GM23338 (cell line): Measurements from ENCODE around the gene IQCE. TPM values are rescaled to one million over a fixed set of nuclear protein-coding genes. Genes with fewer than 3 reads are reported as not detected.

Source experiments
- ATAC-seq: fragments of 200-7000 bp; cut with Tn5 transposase; 3 replicates; pipeline ENCODE4 v1.9.1; 2020
- DNase-seq: peaks from one replicate; pipeline ENCODE4 v3.0.0-alpha.2; 2015; ENCODE audit warnings: low spot score
- H2AFZ ChIP-seq: fragments of 200-600 bp; sonication (generic); 2 replicates; pipeline ENCODE4 v1.8.0; 2016; ENCODE audit warnings: antibody characterized with exemption, mild to moderate bottlenecking, moderate library complexity
- H3F3A ChIP-seq: fragments of 200-600 bp; sonication (generic); replicated peaks from 2 replicates; pipeline ENCODE4 v1.8.0; 2017; ENCODE audit warnings: antibody characterized with exemption, mixed run types, low read depth
- H3K27ac ChIP-seq: fragments of 200-600 bp; sonication (generic); 2 replicates; pipeline ENCODE4 v1.6.1; 2016; ENCODE audit warnings: low read depth
- H3K27me3 ChIP-seq: fragments of 200-600 bp; sonication (generic); 2 replicates; pipeline ENCODE4 v1.8.0; 2016; ENCODE audit warnings: mild to moderate bottlenecking, mixed run types, moderate library complexity; ENCODE audit not compliant: insufficient read depth
- H3K36me3 ChIP-seq: fragments of 200-600 bp; sonication (generic); 2 replicates; pipeline ENCODE4 v1.8.0; 2016; ENCODE audit warnings: mild to moderate bottlenecking; ENCODE audit not compliant: insufficient read depth
- H3K4me1 ChIP-seq: fragments of 200-600 bp; sonication (generic); 2 replicates; pipeline ENCODE4 v1.8.0; 2016; ENCODE audit warnings: mild to moderate bottlenecking, moderate library complexity; ENCODE audit not compliant: insufficient read depth
- H3K4me2 ChIP-seq: fragments of 200-600 bp; sonication (generic); 2 replicates; pipeline ENCODE4 v1.7.1; 2017; ENCODE audit warnings: mixed run types
- H3K4me3 ChIP-seq: fragments of 200-600 bp; sonication (generic); 2 replicates; pipeline ENCODE4 v1.6.1; 2016; ENCODE audit warnings: mixed run types
- H3K79me2 ChIP-seq: fragments of 200-600 bp; sonication (generic); replicated peaks from 2 replicates; pipeline ENCODE4 v1.8.0; 2017; ENCODE audit warnings: mild to moderate bottlenecking; ENCODE audit not compliant: insufficient read depth
- H3K9me2 ChIP-seq: fragments of 200-600 bp; sonication (generic); 2 replicates; pipeline ENCODE4 v1.8.0; 2017; ENCODE audit not compliant: insufficient read depth
- H4K20me1 ChIP-seq: fragments of 200-600 bp; sonication (generic); replicated peaks from 2 replicates; pipeline ENCODE4 v1.8.0; 2017; ENCODE audit warnings: mild to moderate bottlenecking; ENCODE audit not compliant: insufficient read depth
- H3K27ac Mint-ChIP-seq: 2 replicates; pipeline ENCODE4 v1.8.0; 2020; ENCODE audit warnings: inconsistent platforms, mild to moderate bottlenecking, moderate library complexity, mixed read lengths
- H3K27me3 Mint-ChIP-seq: 3 replicates; pipeline ENCODE4 v1.8.0; 2022; ENCODE audit warnings: low read depth, mild to moderate bottlenecking, moderate library complexity, mixed read lengths, inconsistent platforms; ENCODE audit not compliant: insufficient read depth, poor library complexity
- H3K36me3 Mint-ChIP-seq: 3 replicates; pipeline ENCODE4 v1.8.0; 2021; ENCODE audit warnings: low read depth, mild to moderate bottlenecking, inconsistent platforms, moderate library complexity, mixed read lengths
- H3K4me1 Mint-ChIP-seq: 3 replicates; pipeline ENCODE4 v1.8.0; 2020; ENCODE audit warnings: mild to moderate bottlenecking, inconsistent platforms, mixed read lengths
- H3K4me3 Mint-ChIP-seq: 3 replicates; pipeline ENCODE4 v1.8.0; 2021; ENCODE audit warnings: moderate library complexity, mild to moderate bottlenecking, inconsistent platforms, mixed read lengths
- H3K9me3 Mint-ChIP-seq: 3 replicates; pipeline ENCODE4 v1.8.0; 2020; ENCODE audit warnings: moderate library complexity, mild to moderate bottlenecking, inconsistent platforms, mixed read lengths
- CREB1 ChIP-seq: fragments of 250-450 bp; sonication (Bioruptor Pico); IDR thresholded peaks from 2 replicates; pipeline ENCODE4 v1.5.0; 2020; ENCODE audit warnings: low read depth, mild to moderate bottlenecking, moderate library complexity
- CTCF ChIP-seq, 2 experiments: fragments of 200-600 bp in 1 of 2; sonication (generic) in 1 of 2; conservative IDR thresholded peaks; 2 replicates each; pipeline versions ENCODE4 v1.5.1 to v1.6.1; 2016 to 2017; ENCODE audit warnings: antibody characterized with exemption in 2 of 2, low read depth in 2 of 2, mild to moderate bottlenecking in 2 of 2, moderate library complexity in 1 of 2
- EZH2 ChIP-seq: fragments of 200-600 bp; sonication (generic); IDR thresholded peaks from one replicate; pipeline ENCODE4 v1.8.0; 2017; ENCODE audit warnings: antibody characterized with exemption, mild to moderate bottlenecking, low read depth; ENCODE audit not compliant: unreplicated experiment
- EZH2phosphoT487 ChIP-seq: fragments of 200-600 bp; sonication (generic); IDR thresholded peaks from one replicate; pipeline ENCODE4 v1.8.1; 2018; ENCODE audit warnings: antibody characterized with exemption; ENCODE audit not compliant: unreplicated experiment
- NANOG ChIP-seq: IDR thresholded peaks from 2 replicates; pipeline ENCODE4 v1.6.1; 2016; ENCODE audit warnings: antibody characterized with exemption, borderline replicate concordance
- POLR2AphosphoS5 ChIP-seq: IDR thresholded peaks from 2 replicates; pipeline ENCODE4 v1.6.1; 2016; ENCODE audit warnings: antibody characterized with exemption, low read depth
- STAT1 ChIP-seq: IDR thresholded peaks from one replicate; pipeline ENCODE4 v1.6.1; 2016; ENCODE audit warnings: antibody characterized with exemption; ENCODE audit not compliant: unreplicated experiment
- ZNF114 ChIP-seq: fragments of 250-450 bp; sonication (Bioruptor Pico); IDR thresholded peaks from 2 replicates; pipeline ENCODE4 v1.5.0; 2020; ENCODE audit warnings: mild to moderate bottlenecking, moderate library complexity
- ZNF331 ChIP-seq: fragments of 250-450 bp; sonication (Bioruptor Pico); IDR thresholded peaks from 2 replicates; pipeline ENCODE4 v1.5.0; 2020; ENCODE audit warnings: low read depth, mild to moderate bottlenecking, moderate library complexity
- polyA plus RNA-seq: library from polyadenylated mRNA; unstranded; fragments of >200 nt; fragmentation: Nextera tagmentation; extraction: Ambion mirVana; gene quantifications from 2 replicates; pipeline ENCODE4 v1.2.1, GENCODE V29; 2016
- total RNA-seq: library from RNA; depleted of rRNA; stranded (reverse); fragments of >200 nt; shearing (Covaris generic); gene quantifications from 2 replicates; pipeline ENCODE4 v1.2.3, GENCODE V29; 2014
- TF ChIP-seq, protein P1 (sequence below): IDR thresholded peaks from 2 replicates; pipeline ENCODE4 v1.6.1; 2016; ENCODE audit warnings: antibody characterized with exemption

Gene IQCE
- total and polyA plus RNA-seq, 2 experiments from 2014 or later = 5.0 to 7.7 TPM

- TF ChIP-seq CTCF (conservative IDR thresholded peaks at IDR 0.05; ENCODE audit: low read depth in 2 of 2) (no peak), POLR2AphosphoS5 (no peak), EZH2phosphoT487 (no peak), EZH2 (no peak)
- TF ChIP-seq, protein P1, sequence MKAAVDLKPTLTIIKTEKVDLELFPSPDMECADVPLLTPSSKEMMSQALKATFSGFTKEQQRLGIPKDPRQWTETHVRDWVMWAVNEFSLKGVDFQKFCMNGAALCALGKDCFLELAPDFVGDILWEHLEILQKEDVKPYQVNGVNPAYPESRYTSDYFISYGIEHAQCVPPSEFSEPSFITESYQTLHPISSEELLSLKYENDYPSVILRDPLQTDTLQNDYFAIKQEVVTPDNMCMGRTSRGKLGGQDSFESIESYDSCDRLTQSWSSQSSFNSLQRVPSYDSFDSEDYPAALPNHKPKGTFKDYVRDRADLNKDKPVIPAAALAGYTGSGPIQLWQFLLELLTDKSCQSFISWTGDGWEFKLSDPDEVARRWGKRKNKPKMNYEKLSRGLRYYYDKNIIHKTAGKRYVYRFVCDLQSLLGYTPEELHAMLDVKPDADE = no peak
These were observed 9.9 kb downstream of the IQCE start (continued) for GRCh38 chr7:2568521-2569223.

DNA sequence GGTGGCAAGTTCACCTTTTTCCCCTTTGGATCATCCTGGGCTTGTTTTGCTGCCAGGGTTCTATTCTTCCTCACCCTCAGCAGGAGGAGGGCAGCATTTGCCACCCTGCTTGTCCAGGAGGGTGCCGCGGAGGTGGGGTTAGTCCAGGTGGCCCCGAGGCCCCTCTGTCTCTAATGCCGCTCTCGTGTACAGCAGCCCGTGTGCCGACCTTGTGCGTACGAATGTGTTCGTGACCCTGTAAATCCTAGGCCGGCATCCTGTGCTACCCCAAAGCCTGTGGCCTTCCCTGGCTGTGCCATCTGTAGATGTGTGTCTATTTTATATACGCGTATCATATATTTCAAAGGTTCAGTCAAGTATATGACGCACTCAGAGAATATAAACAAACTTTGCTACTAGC, 10.6 kb downstream of the IQCE start:
- Histone ChIP-seq H2AFZ (no peak overlapping the region), H3F3A (peaks cover 12% of the 10 kb centered on the region; the same call in 1 of the 2 replicates), H3K27me3 (no peaks in the 10 kb centered on the region), H3K36me3 (no peaks in the 10 kb centered on the region), H3K4me1 (no peaks in the 10 kb centered on the region; the same call in 1 of the 2 replicates), H4K20me1 (no peaks in the 10 kb centered on the region), H3K79me2 (no peaks in the 10 kb centered on the region), H3K27ac (no peak overlapping the region), H3K4me3 (no peak overlapping the region), H3K9me2 (no peaks in the 10 kb centered on the region), H3K4me2 (no peak overlapping the region)
- H3K27me3 Mint-ChIP-seq = peaks cover 4% of the 10 kb centered on the region
- H3K36me3 Mint-ChIP-seq = no peaks in the 10 kb centered on the region
- H3K4me1 Mint-ChIP-seq = peaks cover 11% of the 10 kb centered on the region
- H3K9me3 Mint-ChIP-seq = no peaks in the 10 kb centered on the region
- H3K4me3 Mint-ChIP-seq = no peak overlapping the region
- TF ChIP-seq EZH2phosphoT487 (no peak), CREB1 (CRISPR knock-in tag) (no peak), ZNF114 (no peak), EZH2 (no peak), STAT1 (no peak), NANOG (no peak)
- ATAC-seq = no peak
- no peak overlapping the region for H3K27ac Mint-ChIP-seq
- no peak for DNase-seq

GRCh38 chr7:2570021-2570420, 11.2 kb downstream of the IQCE start:
- Mint-ChIP-seq H3K9me3 (no peaks in the 10 kb centered on the region), H3K27me3 (peaks cover 4% of the 10 kb centered on the region), H3K27ac (no peak overlapping the region), H3K36me3 (no peaks in the 10 kb centered on the region), H3K4me3 (no peak overlapping the region), H3K4me1 (peaks cover 11% of the 10 kb centered on the region)
- H3K27me3 ChIP-seq = no peaks in the 10 kb centered on the region
- H3K4me1 ChIP-seq = no peaks in the 10 kb centered on the region; the same call in 1 of the 2 replicates
- no peak overlapping the region for H2AFZ ChIP-seq
- no peak overlapping the region for H3K4me2 ChIP-seq
- H3K27ac ChIP-seq = 0 out of 2 replicates have a peak overlapping the region, but pooled peaks have one; percentile 32
- H3K79me2 ChIP-seq = no peaks in the 10 kb centered on the region
- ATAC-seq (no peak), DNase-seq (no peak)
- H3K9me2 ChIP-seq = no peaks in the 10 kb centered on the region
- H3K36me3 ChIP-seq = no peaks in the 10 kb centered on the region
- no peak overlapping the region for H3K4me3 ChIP-seq
- H4K20me1 ChIP-seq = no peaks in the 10 kb centered on the region
- peaks cover 12% of the 10 kb centered on the region; the same call in 1 of the 2 replicates for H3F3A ChIP-seq
- no peak for TF ChIP-seq ZNF114
- TF ChIP-seq ZNF331 (CRISPR knock-in tag) = no peak
- TF ChIP-seq, protein P1 = no peak
- TF ChIP-seq NANOG = no peak
- TF ChIP-seq EZH2 = no peak
- TF ChIP-seq EZH2phosphoT487 = no peak
- TF ChIP-seq CTCF (conservative IDR thresholded peaks at IDR 0.05; ENCODE audit: low read depth in 2 of 2) = no peak
- TF ChIP-seq STAT1 = no peak
